ENCODE results near the gene NFIX. TPM values are rescaled to one million over a fixed set of nuclear protein-coding genes. Genes with fewer than 3 reads are reported as not detected.
"Not testable (repeated sequence)": the region's sequence is repeated elsewhere in the genome, so short reads cannot be mapped to it uniquely, and the experiment has no call there.

Gene NFIX
- total RNA-seq, 4 donors from 2014 or later: 56.0 to 154 (median 79.4) TPM

DNA sequence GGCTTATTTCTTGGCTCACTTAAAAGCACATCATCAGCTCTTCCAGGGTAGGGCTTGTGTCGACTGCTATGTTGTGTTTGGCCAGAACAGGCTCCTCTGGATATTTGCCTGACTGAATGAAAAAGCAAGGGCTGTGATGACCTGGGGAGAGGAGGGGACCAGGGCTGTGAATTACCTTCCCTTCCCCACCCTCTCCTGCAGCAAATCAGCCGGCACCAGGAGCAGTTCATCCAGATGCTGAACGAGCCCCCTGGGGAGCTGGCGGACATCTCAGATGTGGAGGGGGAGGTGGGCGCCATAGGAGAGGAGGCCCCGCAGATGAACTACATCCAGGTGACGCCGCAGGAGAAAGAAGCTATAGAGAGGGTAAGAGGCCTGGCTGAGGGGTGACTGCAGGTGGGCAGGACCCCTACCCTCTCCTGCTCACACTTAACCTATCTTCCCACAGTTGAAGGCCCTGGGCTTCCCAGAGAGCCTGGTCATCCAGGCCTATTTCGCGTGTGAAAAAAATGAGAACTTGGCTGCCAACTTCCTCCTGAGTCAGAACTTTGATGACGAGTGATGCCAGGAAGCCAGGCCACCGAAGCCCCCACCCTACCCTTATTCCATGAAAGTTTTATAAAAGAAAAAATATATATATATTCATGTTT is 42.7 kb upstream of the NFIX start:
- peak overlapping the region; percentile 41 to 96 (median 53) for H3K27ac ChIP-seq (replicated peaks in 1 of 4)
- no peak for TF ChIP-seq POLR2AphosphoS5 (IDR thresholded peaks at IDR 0.05)
- TF ChIP-seq EP300 (IDR thresholded peaks at IDR 0.05): no peak
- TF ChIP-seq CTCF (IDR thresholded peaks at IDR 0.05): no peak
- TF ChIP-seq POLR2A (IDR thresholded peaks at IDR 0.05; ENCODE audit: low read depth): no peak
- intact Hi-C loops (cut with DNase I): no loop called here
- H3K4me1 ChIP-seq: peaks cover 39 to 71% (median 54%) of the 10 kb centered on the region in 4 donors
- H3K27me3 ChIP-seq: no peaks in the 10 kb centered on the region
- H3K9me3 ChIP-seq: no peaks in the 10 kb centered on the region
- peaks cover 31 to 78% (median 72%) of the 10 kb centered on the region in 4 donors for H3K36me3 ChIP-seq
- WGBS: 53% methylated on average over 12 of the region's 12 CpGs
- no peak overlapping the region for H3K4me3 ChIP-seq
- DNase-seq (ENCODE audit: extremely low spot score): no peak

- H3K9me3 ChIP-seq: no peaks in the 10 kb centered on the region
- no peak for TF ChIP-seq POLR2AphosphoS5 (IDR thresholded peaks at IDR 0.05)
- TF ChIP-seq POLR2A (IDR thresholded peaks at IDR 0.05; ENCODE audit: low read depth): no peak
- TF ChIP-seq EP300 (IDR thresholded peaks at IDR 0.05): no peak
- no peak for TF ChIP-seq CTCF (IDR thresholded peaks at IDR 0.05)
- DNase-seq (ENCODE audit: extremely low spot score): no peak
- H3K27ac ChIP-seq (replicated peaks in 1 of 4): peak overlapping the region; percentile 41 to 96 (median 53)
- peaks cover 28 to 71% (median 66%) of the 10 kb centered on the region in 4 donors for H3K36me3 ChIP-seq
- WGBS: 12% methylated on average over 7 of the region's 11 CpGs
- intact Hi-C loops (cut with DNase I): no loop called here
- H3K4me3 ChIP-seq: no peak overlapping the region
- H3K4me1 ChIP-seq: peaks cover 39 to 67% (median 51%) of the 10 kb centered on the region in 4 donors
- no peaks in the 10 kb centered on the region for H3K27me3 ChIP-seq
Measured at GRCh38 chr19:12953138-12953798, 42.0 kb upstream of the NFIX start.

- no peak for DNase-seq (ENCODE audit: extremely low spot score)
- peaks cover 21 to 64% (median 59%) of the 10 kb centered on the region in 4 donors for H3K36me3 ChIP-seq
- TF ChIP-seq CTCF (IDR thresholded peaks at IDR 0.05): no peak
- TF ChIP-seq EP300 (IDR thresholded peaks at IDR 0.05): no peak
- TF ChIP-seq POLR2A (IDR thresholded peaks at IDR 0.05; ENCODE audit: low read depth): no peak
- TF ChIP-seq POLR2AphosphoS5 (IDR thresholded peaks at IDR 0.05): no peak
Measured at GRCh38 chr19:12953799-12954611, 41.3 kb upstream of the NFIX start.

GRCh38 chr19:12954612-12954962 is 40.7 kb upstream of the NFIX start:
- TF ChIP-seq CTCF (IDR thresholded peaks at IDR 0.05) (no peak), POLR2AphosphoS5 (IDR thresholded peaks at IDR 0.05) (no peak), EP300 (IDR thresholded peaks at IDR 0.05) (no peak), POLR2A (IDR thresholded peaks at IDR 0.05; ENCODE audit: low read depth) (no peak)
- Histone ChIP-seq H3K4me3 (no peak overlapping the region), H3K27ac (replicated peaks in 1 of 4) (peak overlapping the region in 2 of 4 donors; percentile 45 to 96), H3K4me1 (peaks cover 39 to 61% (median 51%) of the 10 kb centered on the region in 4 donors), H3K9me3 (no peaks in the 10 kb centered on the region), H3K36me3 (peaks cover 15 to 58% (median 53%) of the 10 kb centered on the region in 4 donors), H3K27me3 (no peaks in the 10 kb centered on the region)
- DNase-seq (ENCODE audit: extremely low spot score): no peak
- WGBS: 63% methylated on average over 1 of the region's 1 CpG
- intact Hi-C loops (cut with DNase I): no loop called here

More at GRCh38 chr19:12953799-12954611, 41.3 kb upstream of the NFIX start:
- Histone ChIP-seq H3K4me3 (no peak overlapping the region), H3K27me3 (no peaks in the 10 kb centered on the region), H3K4me1 (peaks cover 39 to 61% (median 51%) of the 10 kb centered on the region in 4 donors), H3K9me3 (no peaks in the 10 kb centered on the region), H3K27ac (replicated peaks in 1 of 4) (peak overlapping the region in 3 of 4 donors; percentile 45 to 96 (median 61))
- intact Hi-C loops (cut with DNase I): no loop called here
- WGBS: 54% methylated on average over 11 of the region's 12 CpGs

- peaks cover 5 to 48% (median 43%) of the 10 kb centered on the region in 4 donors for H3K36me3 ChIP-seq
- 83% methylated on average over 9 of the region's 9 CpGs for WGBS
- H3K9me3 ChIP-seq; DNase-seq (ENCODE audit: extremely low spot score); intact Hi-C loops (cut with DNase I); H3K27me3 ChIP-seq: not testable (repeated sequence)
- peaks cover 39 to 61% (median 51%) of the 10 kb centered on the region in 4 donors for H3K4me1 ChIP-seq
- peak overlapping the region; percentile 89 to 96 (median 91) for H3K27ac ChIP-seq (replicated peaks in 1 of 4)
- H3K4me3 ChIP-seq: peak overlapping the region in 3 of 4 donors; percentile 84 to 98 (median 94)
Measured at GRCh38 chr19:12955575-12955974, 39.7 kb upstream of the NFIX start.
